GM06990 (cell line): Measurements from ENCODE around the gene COL5A1.

Source experiments
- DNase-seq: peaks from one replicate; pipeline ENCODE4 v3.0.0-alpha.2; 2011; ENCODE audit not compliant: insufficient read length; ENCODE audit errors: extremely low read depth
- H3K27me3 ChIP-seq: replicated peaks from 2 replicates; pipeline ENCODE4 v1.6.0; 2011; ENCODE audit warnings: low read length; ENCODE audit not compliant: control insufficient read depth, insufficient read depth
- H3K36me3 ChIP-seq: 2 replicates; pipeline ENCODE4 v1.5.1; 2011; ENCODE audit warnings: low read length; ENCODE audit not compliant: control insufficient read depth, insufficient read depth
- H3K4me3 ChIP-seq: replicated peaks from 2 replicates; pipeline ENCODE4 v1.5.1; 2011; ENCODE audit warnings: low read depth, mild to moderate bottlenecking, control low read depth, low read length
- TF ChIP-seq, protein P1 (sequence below): IDR thresholded peaks from 2 replicates; pipeline ENCODE4 v1.5.1; 2011; ENCODE audit warnings: low read length, control low read depth, mild to moderate bottlenecking, inconsistent platforms; ENCODE audit not compliant: insufficient read depth, poor library complexity, severe bottlenecking

COL5A1 gene

GRCh38 chr9:134785325-134786108 lies 143.9 kb downstream of the COL5A1 start:
- Histone ChIP-seq H3K36me3 (no peaks in the 10 kb centered on the region), H3K4me3 (no peak overlapping the region), H3K27me3 (peaks cover 2% of the 10 kb centered on the region; the same call in 1 of the 2 replicates)
- TF ChIP-seq, protein P1, sequence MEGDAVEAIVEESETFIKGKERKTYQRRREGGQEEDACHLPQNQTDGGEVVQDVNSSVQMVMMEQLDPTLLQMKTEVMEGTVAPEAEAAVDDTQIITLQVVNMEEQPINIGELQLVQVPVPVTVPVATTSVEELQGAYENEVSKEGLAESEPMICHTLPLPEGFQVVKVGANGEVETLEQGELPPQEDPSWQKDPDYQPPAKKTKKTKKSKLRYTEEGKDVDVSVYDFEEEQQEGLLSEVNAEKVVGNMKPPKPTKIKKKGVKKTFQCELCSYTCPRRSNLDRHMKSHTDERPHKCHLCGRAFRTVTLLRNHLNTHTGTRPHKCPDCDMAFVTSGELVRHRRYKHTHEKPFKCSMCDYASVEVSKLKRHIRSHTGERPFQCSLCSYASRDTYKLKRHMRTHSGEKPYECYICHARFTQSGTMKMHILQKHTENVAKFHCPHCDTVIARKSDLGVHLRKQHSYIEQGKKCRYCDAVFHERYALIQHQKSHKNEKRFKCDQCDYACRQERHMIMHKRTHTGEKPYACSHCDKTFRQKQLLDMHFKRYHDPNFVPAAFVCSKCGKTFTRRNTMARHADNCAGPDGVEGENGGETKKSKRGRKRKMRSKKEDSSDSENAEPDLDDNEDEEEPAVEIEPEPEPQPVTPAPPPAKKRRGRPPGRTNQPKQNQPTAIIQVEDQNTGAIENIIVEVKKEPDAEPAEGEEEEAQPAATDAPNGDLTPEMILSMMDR: no peak
- no peak for DNase-seq

GRCh38 chr9:134787601-134788531 lies 146.3 kb downstream of the COL5A1 start:
- H3K4me3 ChIP-seq: no peak overlapping the region
- no peaks in the 10 kb centered on the region for H3K36me3 ChIP-seq
- H3K27me3 ChIP-seq: peaks cover 3% of the 10 kb centered on the region
- TF ChIP-seq, protein P1: no peak
- no peak for DNase-seq

DNA sequence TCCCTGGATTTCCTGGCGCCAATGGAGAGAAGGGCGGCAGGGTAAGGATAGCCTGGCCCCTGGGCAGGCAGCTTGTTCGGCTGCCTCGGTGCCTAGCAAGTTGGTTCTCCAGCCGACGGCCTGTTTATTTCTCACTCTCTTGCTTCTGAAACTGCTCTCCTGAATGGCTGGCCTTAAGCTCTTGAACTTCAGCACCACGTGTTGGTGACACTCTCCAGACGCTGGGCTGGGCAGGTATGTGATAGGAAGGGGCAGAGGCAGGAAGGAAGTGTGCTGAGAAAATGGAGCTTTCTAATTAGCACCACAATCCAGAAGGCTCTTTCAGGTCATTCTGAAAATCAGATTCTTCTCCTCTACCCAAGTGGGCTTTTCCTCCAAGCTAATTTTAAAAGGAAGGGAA lies 147.6 kb downstream of the COL5A1 start:
- H3K4me3 ChIP-seq: no peak overlapping the region
- TF ChIP-seq, protein P1: no peak
- DNase-seq: no peak
- peaks cover 3% of the 10 kb centered on the region for H3K27me3 ChIP-seq
- no peaks in the 10 kb centered on the region for H3K36me3 ChIP-seq

DNA sequence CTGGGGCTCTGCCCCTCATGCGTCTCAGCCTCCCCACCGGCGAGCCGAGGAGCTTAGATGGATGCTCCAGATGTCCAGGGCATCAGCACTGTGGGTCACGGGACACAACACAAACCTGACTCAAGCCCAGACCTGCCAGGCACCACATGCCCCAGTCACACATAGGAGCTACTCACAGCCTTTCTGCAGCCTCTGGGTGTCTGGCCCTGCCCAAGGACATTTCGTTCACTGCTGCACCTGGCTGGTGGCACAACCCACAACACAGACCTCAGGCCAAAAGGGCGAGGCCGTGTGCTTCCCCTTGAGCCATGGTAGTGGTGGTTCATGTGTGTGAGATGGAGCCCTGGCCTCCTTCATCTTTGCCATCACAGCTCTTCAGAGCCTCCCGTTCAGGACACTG lies 149.4 kb downstream of the COL5A1 start:
- H3K4me3 ChIP-seq: no peak overlapping the region
- no peaks in the 10 kb centered on the region for H3K36me3 ChIP-seq
- TF ChIP-seq, protein P1: no peak
- peaks cover 3% of the 10 kb centered on the region for H3K27me3 ChIP-seq
- no peak for DNase-seq

DNA sequence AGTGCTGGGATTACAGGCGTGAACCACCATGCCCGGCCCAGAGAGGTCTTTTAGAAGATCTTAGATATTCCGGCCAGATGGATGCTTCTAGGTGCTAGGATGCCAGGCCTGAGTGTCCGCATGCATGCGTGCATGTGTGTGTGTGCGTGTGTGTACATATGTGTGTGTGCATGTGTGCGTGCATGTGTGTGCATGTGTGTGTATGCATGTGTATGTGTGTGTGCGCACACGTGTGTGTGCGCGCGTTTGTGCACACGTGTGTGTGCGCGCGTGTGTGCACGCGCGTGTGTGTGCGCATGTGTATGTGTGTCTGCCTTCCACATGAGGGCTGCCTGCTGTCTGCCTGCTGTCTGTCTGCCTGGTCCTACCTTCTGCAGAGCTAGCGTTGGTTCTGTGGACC lies 151.0 kb downstream of the COL5A1 start:
- DNase-seq: no peak
- Histone ChIP-seq H3K27me3 (peaks cover 2% of the 10 kb centered on the region; the same call in 1 of the 2 replicates), H3K36me3 (no peaks in the 10 kb centered on the region), H3K4me3 (no peak overlapping the region)
- TF ChIP-seq, protein P1: no peak
